IPS-NIHi11 (cell line): ENCODE results near the gene TKT.

ENCODE experiments used
- DNase-seq: peaks from one replicate; pipeline ENCODE4 v3.0.0; 2012; ENCODE audit warnings: mixed read lengths, low spot score

The TKT gene

DNA sequence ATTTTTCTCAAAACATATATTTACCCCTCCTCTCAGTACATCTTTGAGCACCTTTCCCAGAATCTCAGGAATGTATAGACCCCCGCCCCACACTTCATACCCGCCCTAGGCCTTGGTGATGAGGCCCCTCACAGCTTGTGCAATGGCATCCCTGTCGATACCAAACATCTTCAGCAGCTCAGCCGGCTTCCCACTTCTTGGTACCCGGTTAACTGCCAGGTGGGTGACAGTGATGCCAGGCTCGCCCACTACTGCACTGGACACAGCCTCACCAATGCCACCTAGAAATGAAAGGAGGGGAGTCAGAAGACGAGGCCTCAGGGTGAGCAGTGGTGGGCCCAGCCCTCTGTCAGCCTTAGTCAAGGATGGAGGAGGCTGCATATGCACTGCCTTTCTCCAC is 30.2 kb downstream of the TKT start:
- DNase-seq: no peak

DNA sequence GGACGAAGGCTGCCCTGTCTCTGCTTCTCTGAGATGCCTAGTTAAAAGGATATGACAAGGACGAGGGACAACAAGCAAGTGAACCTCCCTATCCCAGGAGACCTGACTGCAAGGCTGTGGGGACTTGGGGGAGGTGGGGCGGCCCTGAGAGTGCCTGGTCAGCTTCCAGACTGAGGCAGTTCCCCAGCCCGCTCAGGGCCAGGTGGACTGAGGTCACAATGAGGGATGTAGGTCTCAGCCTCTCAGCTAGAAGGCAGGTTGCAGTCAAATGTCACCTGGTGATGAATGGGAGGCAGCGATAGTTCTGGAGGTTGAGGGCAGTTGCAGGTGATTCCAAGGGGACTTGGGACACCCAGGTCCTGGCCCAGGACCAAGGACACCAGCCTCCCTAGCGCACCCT is 30.6 kb downstream of the TKT start:
- no peak for DNase-seq

DNA sequence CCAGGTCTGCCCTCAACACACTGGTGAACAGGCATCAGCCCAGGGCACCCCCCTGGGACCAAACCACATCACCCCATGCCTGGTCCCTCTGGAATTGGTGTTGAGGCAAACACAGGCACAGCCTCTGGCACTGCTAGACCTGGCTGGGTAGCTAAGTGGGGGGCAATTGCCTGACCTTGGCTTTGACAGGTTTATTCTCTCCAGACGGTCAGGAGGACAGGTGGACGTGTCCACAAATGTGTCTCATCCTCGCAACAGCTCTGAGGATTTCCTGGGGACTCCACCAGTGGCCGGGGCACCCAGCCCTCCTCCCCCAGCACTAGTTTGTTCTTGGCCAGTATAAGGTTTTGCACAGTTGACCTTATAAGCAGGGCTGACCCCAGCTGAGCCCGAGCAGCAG is 31.3 kb downstream of the TKT start:
- no peak for DNase-seq

DNA sequence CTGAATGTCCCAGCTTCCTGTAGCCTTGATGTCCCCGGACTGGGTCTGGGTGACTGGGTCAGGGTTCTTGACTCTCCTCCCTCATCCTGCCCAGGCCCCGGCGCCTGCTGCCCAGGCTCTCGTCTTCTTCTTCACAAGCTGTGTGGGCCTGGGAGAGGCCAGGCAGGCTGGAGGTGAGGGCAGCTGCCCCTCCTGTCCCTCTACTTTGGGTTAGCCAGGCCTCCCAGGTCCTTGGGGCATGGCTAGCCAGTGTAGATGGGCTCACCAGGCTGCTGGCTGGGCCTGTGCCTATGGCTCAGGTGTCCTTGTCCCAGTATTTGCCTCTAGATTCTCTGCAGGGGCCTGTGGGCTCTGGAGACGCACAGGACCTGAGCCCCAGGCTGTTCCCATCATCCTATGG is 31.8 kb downstream of the TKT start:
- no peak for DNase-seq

DNA sequence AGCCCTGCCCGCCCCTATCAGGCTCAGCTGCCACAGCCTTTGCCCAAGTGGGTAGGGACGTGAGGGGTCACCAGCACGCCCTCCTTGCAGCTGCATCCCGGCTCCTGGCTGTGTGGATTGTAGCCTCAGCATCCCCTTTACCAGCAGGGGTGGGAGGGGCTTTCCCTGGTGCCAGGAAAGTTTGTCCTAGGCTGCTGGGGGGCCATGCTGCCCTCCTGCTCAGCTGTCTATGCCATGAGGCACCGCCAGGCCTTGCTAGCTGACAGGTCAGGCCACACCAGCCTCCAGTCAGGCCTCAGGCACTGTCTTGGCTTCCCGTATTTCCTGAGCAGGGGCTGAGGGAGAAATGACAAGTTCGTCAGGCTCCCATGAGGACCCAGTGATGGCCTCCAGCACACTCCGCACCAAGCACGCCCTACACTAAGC is 32.3 kb downstream of the TKT start:
- DNase-seq: peak; percentile 11

DNA sequence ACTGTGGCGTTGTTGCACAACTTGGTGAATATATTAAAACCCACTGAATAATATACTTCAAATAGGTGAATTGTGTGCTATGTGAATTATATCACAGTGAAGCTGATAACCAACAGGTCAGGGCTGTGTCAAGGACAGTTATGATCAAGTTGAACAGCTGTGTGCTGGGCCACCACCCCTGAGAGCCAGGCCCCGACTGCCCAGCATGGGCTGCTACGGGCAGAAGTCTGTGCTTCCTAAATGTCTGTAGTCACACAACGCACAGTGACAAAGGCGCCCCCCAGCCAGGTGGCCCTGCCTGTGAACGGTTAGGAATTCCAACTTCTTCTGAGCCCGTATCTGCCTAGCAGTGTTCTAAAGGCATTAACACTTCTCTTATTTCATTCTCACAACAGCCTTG is 32.8 kb downstream of the TKT start:
- DNase-seq: no peak

DNA sequence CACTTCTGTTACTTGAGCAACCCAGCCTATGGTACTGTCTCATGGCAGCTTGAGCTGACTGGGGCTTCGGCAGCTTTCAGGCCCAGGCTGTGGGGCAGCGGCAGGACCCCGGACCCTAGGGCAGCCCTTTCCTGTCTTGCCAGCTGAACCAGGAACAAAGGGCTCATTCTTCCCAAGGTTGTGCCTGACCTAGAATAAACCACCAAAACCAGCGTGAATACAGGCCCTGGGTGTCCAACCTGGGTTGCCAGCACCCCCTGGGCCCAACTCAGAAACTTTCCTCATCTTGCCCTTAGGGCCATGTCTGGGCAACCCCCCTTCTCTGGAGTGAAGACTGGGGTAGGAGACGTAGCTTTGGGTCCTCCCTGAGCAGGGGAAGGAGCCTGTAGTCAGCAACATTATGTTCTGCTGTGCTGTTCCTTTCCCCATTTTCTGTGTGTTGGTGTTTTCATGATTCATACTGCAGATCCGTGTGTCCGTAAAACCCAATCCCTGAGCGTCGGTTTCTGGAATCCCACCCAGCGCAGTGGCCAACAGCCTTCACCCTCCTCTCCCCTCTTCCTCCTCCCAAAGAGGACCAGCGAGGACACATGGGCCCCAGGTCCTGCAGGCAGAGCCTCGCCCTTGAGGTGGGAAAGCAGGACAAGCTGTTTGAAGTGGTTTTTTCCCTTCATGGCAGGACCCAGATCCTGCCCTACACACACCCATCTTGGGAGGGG is 33.5 kb downstream of the TKT start:
- DNase-seq: peak; percentile 17

DNA sequence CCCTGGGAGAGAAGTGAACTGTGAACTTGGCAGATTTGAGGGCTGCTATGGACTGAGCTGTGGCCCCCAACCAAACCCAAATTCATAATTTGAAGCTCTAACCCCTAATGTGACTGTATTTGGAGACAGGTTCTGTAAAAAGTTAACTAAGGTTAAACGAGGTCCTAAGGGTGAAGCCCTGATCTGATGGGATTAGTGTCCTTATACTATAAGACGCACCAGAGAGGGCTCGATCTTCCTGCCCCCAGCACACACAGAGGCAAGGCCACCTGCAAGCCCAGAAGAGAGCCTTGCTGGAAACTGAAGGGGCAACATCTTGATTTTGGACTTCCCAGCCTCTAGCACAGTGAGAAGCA is 34.0 kb downstream of the TKT start:
- DNase-seq: no peak

DNA sequence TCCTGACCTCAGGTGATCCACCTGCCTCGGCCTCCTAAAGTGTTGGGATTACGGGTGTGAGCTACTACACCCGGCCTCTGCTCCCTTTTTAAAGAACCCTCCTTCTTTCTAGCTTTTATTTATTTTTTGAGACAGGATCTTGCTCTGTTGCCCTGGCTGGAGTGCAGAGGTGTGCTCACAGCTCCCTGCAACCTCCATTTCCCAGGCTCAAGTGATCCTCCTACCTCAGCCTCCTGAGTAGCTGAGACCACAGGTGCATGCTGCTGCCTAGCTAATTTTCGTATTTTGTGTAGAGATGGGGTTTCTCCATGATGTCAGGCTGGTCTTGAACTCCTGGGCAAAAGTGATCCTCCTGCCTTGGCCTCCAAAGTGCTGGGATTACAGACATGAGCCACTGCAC is 34.5 kb downstream of the TKT start:
- DNase-seq: no peak

DNA sequence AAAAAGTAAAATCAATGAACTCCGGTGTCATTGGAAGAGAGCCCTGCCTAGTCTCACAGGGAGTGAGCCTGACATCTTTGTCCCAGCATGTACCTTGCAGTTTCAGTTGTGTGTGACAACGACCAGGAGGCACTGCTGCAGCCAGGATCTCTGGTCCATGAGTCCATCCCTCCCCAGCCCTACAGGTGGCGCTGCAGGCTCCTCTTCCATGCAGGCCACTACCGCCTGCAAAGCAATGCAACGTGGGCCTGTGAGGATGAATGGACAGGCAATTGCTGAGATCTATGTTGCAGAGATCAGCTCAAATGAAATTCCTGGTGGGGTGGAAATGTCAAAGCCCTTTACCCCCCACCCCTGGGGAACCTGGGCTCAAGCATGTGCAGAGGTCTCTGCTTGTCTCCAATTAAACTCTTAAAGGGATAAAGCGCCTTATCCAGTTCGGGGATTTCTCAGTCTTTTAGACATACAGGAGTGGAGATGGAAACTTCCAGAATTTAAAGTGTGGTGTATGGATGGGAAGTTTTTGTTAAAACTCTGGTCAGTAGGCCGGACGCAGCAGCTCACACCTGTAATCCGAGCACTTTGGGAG is 35.8 kb downstream of the TKT start:
- DNase-seq: peak; percentile 90

DNA sequence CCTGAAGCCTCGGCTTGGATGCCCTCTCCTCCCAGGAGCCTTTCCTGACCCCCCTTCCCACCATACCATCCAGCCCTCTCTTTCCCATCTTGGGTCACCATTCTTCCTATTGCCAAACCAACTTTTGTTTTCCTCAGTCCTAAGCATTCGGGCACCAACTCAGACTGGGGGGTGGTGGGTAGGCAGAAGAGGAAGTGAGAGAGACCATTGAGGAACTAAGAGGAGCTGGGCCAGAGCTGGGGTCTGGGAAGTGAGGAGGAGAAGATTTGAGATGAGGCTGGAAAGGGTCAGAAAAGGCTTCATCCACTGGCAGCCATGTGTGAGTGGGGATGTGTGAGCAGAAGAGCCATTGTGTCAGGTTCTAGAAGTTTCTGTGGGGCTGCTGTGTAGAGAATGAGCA is 37.7 kb downstream of the TKT start:
- DNase-seq: no peak

DNA sequence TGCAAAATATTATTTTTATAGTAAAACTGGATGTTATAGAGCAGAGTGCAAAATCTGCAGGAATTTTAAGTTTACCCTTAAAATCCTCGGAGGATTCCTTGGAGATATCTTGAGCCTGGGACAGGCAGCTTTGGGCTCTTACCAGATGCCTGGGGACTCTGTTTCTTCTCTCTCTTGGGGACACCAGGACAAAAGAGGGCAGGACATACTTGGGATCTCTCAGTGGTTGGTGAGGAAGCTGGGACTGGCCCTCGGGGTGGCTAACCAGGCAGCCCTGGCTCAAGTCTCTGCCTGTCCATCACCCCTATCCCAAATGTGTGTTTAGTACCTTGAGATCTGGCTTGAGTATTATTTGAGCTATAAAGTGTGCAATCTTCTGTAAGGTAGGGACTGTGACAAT is 38.6 kb downstream of the TKT start:
- DNase-seq: no peak

DNA sequence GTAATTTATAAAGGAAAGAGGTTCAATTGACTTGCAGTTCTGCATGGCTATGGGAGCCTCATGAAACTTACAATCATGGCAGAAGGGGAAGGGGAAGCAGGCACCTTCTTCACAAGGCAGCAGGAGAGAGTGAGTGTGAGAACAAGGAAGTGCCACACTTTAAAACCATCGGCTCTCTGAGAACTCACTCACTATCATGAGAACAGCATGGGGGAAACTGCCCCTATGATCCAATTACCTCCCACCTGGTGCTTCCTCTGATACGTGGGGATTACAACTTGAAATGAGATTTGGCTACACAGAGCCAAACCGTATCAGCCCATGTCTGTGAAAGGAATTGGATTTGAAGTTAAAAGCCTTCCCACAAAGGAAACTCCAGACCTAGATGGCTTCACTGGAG is 39.1 kb downstream of the TKT start:
- DNase-seq: no peak

DNA sequence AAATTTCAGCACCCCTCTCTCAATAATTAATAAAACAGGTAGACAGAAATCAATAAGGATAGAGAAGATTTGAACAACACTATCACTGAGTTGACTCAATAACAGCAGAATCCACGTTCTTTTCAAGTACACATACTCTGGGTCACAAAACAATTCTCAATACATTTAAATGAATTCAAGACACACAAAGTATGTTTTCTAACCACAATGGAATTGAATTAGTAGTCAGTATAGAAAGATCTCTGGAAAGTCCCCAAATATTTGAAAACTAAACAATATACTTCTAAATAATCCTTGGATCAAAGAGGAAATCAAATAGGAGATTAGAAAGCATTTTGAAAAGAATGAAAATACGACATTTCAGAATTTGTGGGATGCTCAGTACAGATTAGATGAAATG is 40.0 kb downstream of the TKT start:
- no peak for DNase-seq

DNA sequence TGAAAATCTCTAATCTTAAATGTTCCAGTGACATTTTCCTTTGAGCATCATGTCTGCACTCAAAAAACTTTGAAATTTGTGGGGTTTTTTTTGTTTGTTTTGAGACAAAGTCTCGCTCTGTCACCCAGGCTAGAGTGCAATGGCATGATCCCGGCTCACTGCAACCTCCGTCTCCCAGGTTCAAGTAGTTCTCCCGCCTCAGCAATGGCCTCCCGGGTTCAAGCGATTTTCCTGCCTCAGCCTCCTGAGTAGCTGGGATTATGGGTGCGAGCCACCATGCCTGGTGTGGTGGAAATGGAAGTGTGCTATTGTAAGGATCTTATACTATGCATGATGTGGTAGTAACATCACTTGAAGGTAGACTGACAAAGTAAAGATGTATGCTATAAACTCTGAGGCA is 42.5 kb downstream of the TKT start:
- DNase-seq: no peak

DNA sequence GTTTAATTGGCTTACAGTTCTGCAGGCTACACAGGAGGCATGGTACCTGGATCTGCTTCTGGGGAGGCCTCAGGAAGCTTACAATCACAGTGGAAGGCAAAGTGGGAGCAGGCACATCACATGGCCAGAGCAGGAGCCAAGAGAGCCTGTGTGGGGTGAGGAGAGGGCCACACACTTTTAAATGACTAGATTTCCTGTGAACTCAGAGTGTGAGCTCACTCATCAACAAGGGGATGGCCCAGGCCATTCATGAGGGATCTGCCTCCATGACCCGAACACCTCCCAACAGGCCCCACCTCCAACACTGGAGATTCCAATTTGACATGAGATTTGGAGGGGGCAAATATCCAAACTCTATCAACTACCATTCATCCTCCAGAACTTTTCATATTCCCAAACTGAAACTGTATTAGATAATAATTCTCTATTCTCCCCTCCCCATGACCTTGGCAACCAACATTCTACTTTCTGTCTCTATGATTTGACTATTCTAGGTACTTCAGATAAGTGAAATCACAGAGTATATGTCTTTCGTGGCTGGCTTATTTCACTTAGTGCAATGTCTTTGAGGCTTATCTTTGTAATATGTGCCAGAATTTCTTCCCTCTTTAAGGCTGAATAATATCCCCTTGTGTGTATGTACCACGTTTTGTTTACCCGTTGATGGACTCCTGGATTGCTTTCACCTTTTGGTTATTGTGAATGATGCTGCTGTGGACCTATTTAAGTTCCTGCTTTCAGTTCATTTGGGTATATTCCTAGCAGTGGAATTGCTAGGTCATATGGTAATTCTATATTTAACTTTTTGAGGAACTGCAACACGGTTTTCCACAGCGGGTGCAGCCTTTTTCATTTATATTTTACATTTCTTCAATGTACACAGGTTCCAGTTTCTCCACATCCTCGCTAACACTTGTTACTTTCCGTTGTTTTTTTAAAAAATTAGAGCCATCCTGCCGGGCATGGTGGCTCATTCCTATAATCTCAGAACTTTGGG is 43.8 kb downstream of the TKT start:
- DNase-seq: no peak

DNA sequence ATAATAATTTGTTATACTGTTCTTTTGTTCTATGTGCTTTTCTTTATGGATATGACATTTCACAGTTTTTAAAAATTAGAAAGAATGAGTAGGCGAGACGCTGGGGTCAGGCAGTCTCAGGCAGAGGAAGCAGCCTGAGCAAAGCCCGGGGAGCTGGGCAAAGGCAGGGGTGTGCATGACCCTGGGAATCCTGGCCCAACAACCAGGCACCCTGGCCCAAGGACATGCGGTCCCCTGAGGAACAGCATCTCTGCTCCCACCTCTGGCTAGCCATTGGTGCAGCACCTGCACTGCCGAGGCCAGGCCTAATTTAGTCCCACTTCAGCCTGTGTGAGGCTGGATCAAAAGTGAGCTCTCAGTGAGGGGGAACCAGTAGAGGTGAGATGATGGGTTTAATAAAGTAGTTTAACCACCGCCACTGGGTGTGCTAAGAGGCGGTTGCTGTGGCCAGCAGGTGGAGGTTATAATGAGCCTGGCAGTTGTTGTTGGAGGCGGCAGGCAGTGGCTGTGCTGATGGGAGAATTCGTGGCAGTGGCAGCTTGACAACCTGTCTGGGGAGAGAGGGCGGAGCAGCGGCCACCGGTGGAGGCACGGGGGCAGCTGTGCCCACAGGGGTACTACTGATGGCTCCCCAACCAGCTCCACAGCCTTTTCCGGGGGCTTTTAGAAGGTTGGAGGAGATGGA is 53.3 kb downstream of the TKT start:
- DNase-seq: no peak

DNA sequence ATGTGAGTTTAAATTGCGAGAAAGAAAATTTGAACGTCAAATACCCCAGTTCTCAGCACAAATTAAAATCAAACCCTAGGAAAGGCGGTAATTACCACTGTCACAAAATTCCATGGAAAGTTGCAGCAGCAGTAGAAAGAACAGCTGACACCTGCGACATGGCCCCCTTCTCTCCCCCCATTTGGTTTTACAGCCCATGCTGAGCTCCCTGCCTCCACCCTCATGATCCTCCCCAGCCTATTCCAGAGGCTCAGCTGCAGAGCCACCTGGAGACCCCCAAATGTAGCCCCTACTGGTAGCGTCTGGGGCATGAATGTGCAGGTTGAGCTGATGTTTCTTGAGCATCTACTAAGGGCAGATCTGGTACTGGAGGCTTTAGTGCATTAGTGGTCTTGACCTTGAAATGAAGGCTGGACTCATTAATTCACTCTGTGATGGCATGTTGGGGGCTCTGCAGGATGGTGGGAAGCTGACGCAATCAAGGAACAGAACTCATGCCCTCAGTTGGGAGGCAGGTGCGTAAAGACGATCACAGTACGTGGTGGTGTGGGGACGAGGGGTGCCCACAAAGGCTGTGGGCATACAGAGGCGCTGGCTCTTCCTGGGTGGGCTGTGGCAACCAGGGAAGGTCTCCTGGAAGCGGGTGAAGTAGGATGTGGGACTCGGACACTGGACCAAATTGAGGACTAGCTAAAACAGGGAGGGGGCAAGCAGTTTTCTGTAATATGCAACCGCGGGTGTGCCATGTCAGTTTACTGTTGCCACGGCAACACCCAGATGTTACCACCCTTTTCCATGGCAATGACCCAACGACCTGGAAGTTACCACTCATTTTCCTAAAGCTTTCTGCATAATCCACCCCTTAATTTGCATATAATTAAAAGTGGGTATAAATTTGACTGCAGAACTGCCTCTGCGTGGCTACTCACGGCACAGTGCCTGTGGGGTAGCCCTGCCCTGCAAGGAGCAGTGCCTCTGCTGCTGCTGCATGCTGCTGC is 55.0 kb downstream of the TKT start:
- no peak for DNase-seq

DNA sequence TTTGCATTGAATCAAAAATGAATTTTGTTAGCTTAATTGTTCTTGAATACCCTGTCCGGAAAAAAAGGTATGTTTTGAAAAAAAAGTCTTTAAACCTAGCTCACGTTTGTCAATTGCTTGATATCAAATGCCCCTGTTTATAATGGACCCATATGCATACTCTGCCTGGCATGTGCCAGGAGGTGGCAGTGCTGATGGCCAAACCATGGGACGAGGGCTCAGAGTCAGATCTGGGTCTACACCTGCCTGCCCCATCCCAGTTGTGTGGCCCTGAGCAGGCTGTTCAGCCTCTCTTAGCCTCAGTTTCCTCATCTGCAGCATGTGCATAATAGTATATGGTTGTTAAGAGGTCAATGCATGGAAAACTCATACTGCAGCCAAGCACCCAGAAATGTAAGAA is 56.0 kb downstream of the TKT start:
- no peak for DNase-seq

DNA sequence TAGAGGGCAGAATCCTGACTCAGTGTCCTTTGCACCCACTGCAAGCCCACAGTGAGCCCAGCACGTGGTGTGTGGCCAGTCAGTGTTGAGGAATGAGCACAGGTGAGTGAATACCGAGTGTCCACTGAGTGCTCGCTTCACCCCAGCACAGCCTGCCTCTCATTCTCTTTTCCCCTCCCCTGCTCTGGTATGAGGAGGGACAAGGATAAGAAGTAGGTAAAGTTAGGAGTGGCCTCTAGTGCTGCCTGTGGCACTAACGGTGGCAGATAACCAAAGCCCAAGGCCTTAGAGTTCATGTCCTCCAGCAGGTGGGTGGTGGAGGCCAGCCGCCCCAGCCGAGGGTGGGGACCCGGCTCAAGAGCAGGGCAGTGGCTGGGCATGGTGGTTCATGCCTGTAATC is 56.8 kb downstream of the TKT start:
- DNase-seq: no peak

DNA sequence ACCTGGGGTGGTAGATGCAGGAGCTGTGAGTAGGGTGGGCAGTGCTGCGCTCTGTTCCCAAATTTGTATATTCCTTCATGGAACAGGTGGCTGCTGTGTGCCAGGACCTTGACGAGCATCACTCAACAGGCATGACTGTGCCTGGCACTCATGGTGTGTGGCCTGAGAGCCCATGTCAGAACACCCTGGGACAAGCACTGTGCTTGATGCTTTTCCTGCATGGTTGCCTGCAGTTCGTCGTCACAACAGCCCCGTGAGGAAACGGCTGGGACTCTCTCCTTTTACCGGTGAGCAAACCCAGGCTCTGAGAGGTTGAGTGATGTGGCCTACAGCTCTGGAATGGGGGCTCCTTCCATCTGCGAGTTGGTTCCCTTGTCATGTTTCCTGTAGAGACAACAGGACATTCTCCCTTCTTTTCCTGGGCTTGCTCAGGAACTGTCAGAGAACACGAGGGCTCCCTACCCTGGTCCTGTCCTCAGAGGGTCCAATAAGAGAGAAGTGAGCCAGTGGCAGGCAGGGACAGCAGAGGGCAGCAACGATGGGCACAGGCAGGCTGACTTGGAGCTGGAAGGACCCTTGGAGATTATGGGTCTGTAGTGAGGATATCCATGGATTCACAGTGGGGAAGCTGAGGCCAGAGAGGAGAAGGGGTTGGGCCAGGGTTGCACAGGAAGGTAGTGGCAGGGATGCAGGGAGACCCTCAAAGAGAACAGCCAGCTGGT is 57.4 kb downstream of the TKT start:
- DNase-seq: no peak
